Lower leg skin (tissue), 4 donors: ENCODE measurements around the gene DPPA3. TPM values are rescaled to one million over a fixed set of nuclear protein-coding genes. Genes with fewer than 3 reads are reported as not detected.

Experiments used
- DNase-seq, 2 donors: peaks; one replicate each; pipeline ENCODE4 v3.0.0-alpha.2; 2019; ENCODE audit warnings: low spot score in 2 of 2
- H3K4me3 ChIP-seq: fragments of 200-600 bp; sonication (generic); 2 replicates; pipeline ENCODE4 v1.5.1; 2017; ENCODE audit warnings: mild to moderate bottlenecking, low read depth; ENCODE audit not compliant: poor library complexity, severe bottlenecking
- POLR2A ChIP-seq, 2 donors: fragments of 450-650 bp; IDR thresholded peaks; one replicate each; pipeline ENCODE4 v1.6.1; 2016 to 2017; ENCODE audit warnings: antibody characterized with exemption in 2 of 2, mild to moderate bottlenecking in 1 of 2, moderate library complexity in 1 of 2
- WGBS, 2 donors: methylation state at CpG; one replicate each; pipeline ENCODE4 v1.1.5; 2018; 5-methylcytosine and 5-hydroxymethylcytosine counted together
- intact Hi-C: fragments of 100-400 bp; cut with DNase I; formaldehyde crosslinking; loops from one replicate; pipeline ENCODE4 v1.15.0; 2023; ENCODE audit warnings: low total_unique reads
- total RNA-seq, 4 donors: library from RNA; depleted of rRNA; stranded (reverse); fragments of >200 nt; gene quantifications; one replicate each; pipeline ENCODE4 v1.1.0, GENCODE V29; 2016
- TF ChIP-seq, protein P1 (sequence below), 3 donors: fragments of 450-650 bp; IDR thresholded peaks; one replicate each; pipeline ENCODE4 v1.5.1; 2016; ENCODE audit warnings: antibody characterized with exemption in 3 of 3, mild to moderate bottlenecking in 3 of 3, moderate library complexity in 2 of 3

DPPA3 gene
- total RNA-seq, 4 donors from 2014 or later: not detected

DNA sequence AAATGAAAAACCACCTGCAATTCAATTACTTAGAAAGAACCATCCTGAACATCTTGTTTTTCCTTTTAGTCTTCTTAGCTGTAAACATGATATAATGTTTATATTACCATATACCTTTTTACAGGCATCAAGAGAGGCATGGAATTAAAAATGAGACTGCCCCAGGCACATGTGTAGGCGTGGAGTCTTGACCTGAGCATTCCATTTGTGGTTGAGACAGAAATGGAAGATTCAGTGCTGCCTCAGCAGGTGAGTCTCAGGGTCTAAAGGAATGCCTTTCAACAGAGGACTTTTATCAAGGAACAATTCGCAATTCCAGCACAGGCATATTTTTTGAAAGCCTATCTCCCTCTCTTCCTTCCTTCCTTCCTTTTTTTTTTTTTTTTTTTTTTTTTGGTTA is 45.8 kb downstream of the DPPA3 start:
- WGBS, 2 donors: 46 to 47% methylated on average over 2 of the region's 2 CpGs
- TF ChIP-seq POLR2A (IDR thresholded peaks at IDR 0.05): no peak
- TF ChIP-seq, protein P1, sequence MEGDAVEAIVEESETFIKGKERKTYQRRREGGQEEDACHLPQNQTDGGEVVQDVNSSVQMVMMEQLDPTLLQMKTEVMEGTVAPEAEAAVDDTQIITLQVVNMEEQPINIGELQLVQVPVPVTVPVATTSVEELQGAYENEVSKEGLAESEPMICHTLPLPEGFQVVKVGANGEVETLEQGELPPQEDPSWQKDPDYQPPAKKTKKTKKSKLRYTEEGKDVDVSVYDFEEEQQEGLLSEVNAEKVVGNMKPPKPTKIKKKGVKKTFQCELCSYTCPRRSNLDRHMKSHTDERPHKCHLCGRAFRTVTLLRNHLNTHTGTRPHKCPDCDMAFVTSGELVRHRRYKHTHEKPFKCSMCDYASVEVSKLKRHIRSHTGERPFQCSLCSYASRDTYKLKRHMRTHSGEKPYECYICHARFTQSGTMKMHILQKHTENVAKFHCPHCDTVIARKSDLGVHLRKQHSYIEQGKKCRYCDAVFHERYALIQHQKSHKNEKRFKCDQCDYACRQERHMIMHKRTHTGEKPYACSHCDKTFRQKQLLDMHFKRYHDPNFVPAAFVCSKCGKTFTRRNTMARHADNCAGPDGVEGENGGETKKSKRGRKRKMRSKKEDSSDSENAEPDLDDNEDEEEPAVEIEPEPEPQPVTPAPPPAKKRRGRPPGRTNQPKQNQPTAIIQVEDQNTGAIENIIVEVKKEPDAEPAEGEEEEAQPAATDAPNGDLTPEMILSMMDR (IDR thresholded peaks at IDR 0.05): no peak
- DNase-seq: no peak
- H3K4me3 ChIP-seq: no peak overlapping the region
- intact Hi-C loops: no loop called here

DNA sequence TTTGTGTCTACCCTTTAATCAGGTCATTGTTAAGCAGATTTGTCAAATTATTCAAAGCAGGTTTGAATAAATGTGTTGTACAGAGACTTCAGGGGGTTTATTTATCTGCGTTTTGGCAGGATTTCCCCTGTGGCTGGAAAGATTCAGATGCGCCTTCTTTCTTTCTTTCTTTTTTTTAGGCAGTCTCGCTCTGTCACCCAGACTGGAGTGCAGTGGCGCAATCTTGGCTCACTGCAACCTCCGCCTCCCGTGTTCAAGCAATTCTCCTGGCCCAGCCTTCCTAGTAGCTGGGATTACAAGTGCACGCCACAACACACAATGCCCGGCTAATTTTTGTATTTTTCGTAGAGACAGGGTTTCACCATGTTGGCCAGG is 47.5 kb downstream of the DPPA3 start:
- intact Hi-C loops: no loop called here
- no peak for DNase-seq
- no peak for TF ChIP-seq POLR2A (IDR thresholded peaks at IDR 0.05)
- TF ChIP-seq, protein P1 (IDR thresholded peaks at IDR 0.05): no peak
- no peak overlapping the region for H3K4me3 ChIP-seq
- WGBS, 2 donors: 39 to 42% methylated on average over 9 of the region's 9 CpGs

Other genes with a start within 250 kb of the DPPA3 start
- 10 to 100 TPM; 13.3 to 64.0 (median 37.6) TPM for gene CD163, start 207.7 kb upstream of the DPPA3 start, total RNA-seq
- not detected for gene APOBEC1, start 45.5 kb upstream of the DPPA3 start, total RNA-seq
- gene GDF3, start 15.7 kb upstream of the DPPA3 start, total RNA-seq: not detected
- gene CLEC4C, start 35.9 kb downstream of the DPPA3 start, total RNA-seq: not detected
- not detected for gene NANOGNB, start 53.8 kb downstream of the DPPA3 start, total RNA-seq
- under 1 TPM in 3 of 4 donors, not detected in 1; 0.06 to 0.15 (median 0.12) TPM for gene NANOG, start 78.0 kb downstream of the DPPA3 start, total RNA-seq
- gene SLC2A14, start 161.5 kb downstream of the DPPA3 start, total RNA-seq: 1 to 10 TPM in 1 of 4 donors, under 1 TPM in 1, not detected in 2; 0.13 to 1.4 TPM
- gene SLC2A3, start 224.8 kb downstream of the DPPA3 start, total RNA-seq: 10 to 100 TPM in 2 of 4 donors, 1 to 10 TPM in 2; 6.8 to 38.7 (median 11.3) TPM